ENCODE measurements around the gene RBPJ. TPM values are rescaled to one million over a fixed set of nuclear protein-coding genes. Genes with fewer than 3 reads are reported as not detected.

Gene RBPJ
- polyA plus RNA-seq, 1 experiment = 218 TPM

DNA sequence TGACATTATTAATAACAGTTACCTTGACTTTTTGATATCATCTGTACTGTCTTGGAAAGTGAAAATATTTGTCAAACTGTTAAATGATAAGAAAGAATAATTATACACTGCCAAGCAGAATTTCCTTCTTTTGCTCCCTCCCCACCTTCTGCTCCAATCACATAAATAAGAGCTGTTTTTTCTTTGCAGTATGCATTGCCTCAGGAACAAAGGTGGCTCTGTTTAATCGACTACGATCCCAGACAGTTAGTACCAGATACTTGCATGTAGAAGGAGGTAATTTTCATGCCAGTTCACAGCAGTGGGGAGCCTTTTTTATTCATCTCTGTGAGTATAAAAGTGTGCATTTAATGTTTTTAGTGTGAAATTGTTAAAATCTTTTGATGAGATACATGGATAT lies 103.3 kb downstream of the RBPJ start:
- Histone ChIP-seq H3K27me3 (ENCODE audit: control insufficient read depth, insufficient read depth, low read length) (no peaks in the 10 kb centered on the region), H3K9me3 (ENCODE audit: control insufficient read depth, insufficient read depth, low read length) (no peaks in the 10 kb centered on the region), H3K27ac (ENCODE audit: low read depth, low read length) (no peak overlapping the region), H3K4me3 (ENCODE audit: low read depth, low read length) (no peak overlapping the region)
- ChIA-PET CTCF (interaction anchor here (2.1 kb wide), 1 partner anchor 297 kb away, joined by 11 read pairs; no protein-coding TSS in a partner anchor), POLR2A (no interaction called here)
- TF ChIP-seq, protein P1, sequence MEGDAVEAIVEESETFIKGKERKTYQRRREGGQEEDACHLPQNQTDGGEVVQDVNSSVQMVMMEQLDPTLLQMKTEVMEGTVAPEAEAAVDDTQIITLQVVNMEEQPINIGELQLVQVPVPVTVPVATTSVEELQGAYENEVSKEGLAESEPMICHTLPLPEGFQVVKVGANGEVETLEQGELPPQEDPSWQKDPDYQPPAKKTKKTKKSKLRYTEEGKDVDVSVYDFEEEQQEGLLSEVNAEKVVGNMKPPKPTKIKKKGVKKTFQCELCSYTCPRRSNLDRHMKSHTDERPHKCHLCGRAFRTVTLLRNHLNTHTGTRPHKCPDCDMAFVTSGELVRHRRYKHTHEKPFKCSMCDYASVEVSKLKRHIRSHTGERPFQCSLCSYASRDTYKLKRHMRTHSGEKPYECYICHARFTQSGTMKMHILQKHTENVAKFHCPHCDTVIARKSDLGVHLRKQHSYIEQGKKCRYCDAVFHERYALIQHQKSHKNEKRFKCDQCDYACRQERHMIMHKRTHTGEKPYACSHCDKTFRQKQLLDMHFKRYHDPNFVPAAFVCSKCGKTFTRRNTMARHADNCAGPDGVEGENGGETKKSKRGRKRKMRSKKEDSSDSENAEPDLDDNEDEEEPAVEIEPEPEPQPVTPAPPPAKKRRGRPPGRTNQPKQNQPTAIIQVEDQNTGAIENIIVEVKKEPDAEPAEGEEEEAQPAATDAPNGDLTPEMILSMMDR (IDR thresholded peaks at IDR 0.05; ENCODE audit: low read depth, low read length) = no peak
- no peak for DNase-seq (ENCODE audit: low read depth, low spot score)

DNA sequence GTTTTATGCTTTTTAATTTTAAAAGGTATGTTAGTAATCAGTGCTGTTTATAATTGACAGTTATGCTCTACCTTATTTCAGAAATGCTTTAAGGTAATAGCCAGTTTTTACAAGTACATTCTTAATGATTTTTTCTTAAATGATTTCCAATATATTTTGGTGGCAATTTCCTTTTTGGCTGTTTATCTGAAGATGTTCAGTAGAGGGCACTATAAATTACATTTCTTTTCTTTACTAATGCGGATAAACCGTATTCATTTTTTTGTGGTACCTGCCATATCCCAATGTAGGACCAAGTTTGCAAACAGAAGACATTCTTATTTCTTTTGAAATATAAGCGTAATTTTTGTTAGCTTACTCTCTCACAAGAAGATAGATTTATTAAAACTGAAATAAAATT lies 104.0 kb downstream of the RBPJ start:
- no peaks in the 10 kb centered on the region for H3K27me3 ChIP-seq (ENCODE audit: control insufficient read depth, insufficient read depth, low read length)
- DNase-seq (ENCODE audit: low read depth, low spot score) = no peak
- ChIA-PET CTCF (interaction anchor here (0.6 to 2.1 kb wide), 5 partner anchors 239 to 585 kb away, joined by 3 to 11 read pairs (median 3); no protein-coding TSS in a partner anchor), POLR2A (no interaction called here)
- H3K4me3 ChIP-seq (ENCODE audit: low read depth, low read length) = no peak overlapping the region
- H3K27ac ChIP-seq (ENCODE audit: low read depth, low read length) = no peak overlapping the region
- TF ChIP-seq, protein P1 (IDR thresholded peaks at IDR 0.05; ENCODE audit: low read depth, low read length) = peak; percentile 12; the same call in 1 of the 2 replicates
- no peaks in the 10 kb centered on the region for H3K9me3 ChIP-seq (ENCODE audit: control insufficient read depth, insufficient read depth, low read length)

DNA sequence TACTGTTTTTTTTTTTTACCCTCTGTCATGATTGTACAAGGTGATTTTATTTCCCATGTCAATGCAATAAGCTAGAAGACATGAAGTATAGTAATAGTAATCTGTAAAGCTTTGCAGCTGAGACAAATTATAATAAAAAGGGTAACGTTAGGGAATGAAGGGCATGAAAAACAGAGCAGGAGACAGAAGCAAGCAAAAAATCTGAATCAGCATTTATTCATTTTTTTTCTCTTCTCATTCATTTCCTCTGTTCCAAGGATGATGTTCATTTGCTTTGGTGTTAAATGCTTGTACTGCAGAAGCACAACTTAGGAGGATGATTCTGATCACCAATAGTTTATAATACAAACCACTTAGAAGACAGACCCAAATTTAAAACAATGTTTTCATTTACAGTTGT lies 105.1 kb downstream of the RBPJ start:
- no peak for DNase-seq (ENCODE audit: low read depth, low spot score)
- ChIA-PET POLR2A (no interaction called here), CTCF (interaction anchor here (0.6 to 1.0 kb wide), 5 partner anchors 49 to 382 kb away, joined by 3 to 7 read pairs (median 3); no protein-coding TSS in a partner anchor)
- TF ChIP-seq, protein P1 (IDR thresholded peaks at IDR 0.05; ENCODE audit: low read depth, low read length) = no peak
- H3K27me3 ChIP-seq (ENCODE audit: control insufficient read depth, insufficient read depth, low read length) = no peaks in the 10 kb centered on the region
- no peak overlapping the region for H3K27ac ChIP-seq (ENCODE audit: low read depth, low read length)
- H3K9me3 ChIP-seq (ENCODE audit: control insufficient read depth, insufficient read depth, low read length) = no peaks in the 10 kb centered on the region
- no peak overlapping the region for H3K4me3 ChIP-seq (ENCODE audit: low read depth, low read length)

DNA sequence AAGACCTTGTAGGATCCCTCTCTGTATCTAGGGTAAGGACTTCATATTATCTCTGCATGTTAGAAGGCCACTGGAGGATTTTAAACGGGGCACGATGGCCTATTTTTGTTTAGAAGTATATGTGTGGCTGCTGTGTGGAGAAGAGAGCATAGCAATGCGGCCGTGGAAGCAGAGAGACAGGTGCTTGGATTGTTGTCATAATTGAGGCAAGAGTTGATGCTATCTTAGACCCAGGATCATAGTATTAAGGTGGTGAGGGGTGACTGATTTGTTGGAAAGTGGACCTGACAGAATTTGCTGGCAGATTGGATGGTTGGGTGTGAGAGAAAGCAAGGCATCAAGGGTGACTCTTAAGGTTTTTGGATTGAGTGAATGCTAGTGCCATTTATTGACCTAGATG lies 106.1 kb downstream of the RBPJ start:
- no peak overlapping the region for H3K27ac ChIP-seq (ENCODE audit: low read depth, low read length)
- POLR2A ChIA-PET = no interaction called here
- CTCF ChIA-PET = no interaction called here
- no peaks in the 10 kb centered on the region for H3K9me3 ChIP-seq (ENCODE audit: control insufficient read depth, insufficient read depth, low read length)
- TF ChIP-seq, protein P1 (IDR thresholded peaks at IDR 0.05; ENCODE audit: low read depth, low read length) = no peak
- no peak overlapping the region for H3K4me3 ChIP-seq (ENCODE audit: low read depth, low read length)
- no peaks in the 10 kb centered on the region for H3K27me3 ChIP-seq (ENCODE audit: control insufficient read depth, insufficient read depth, low read length)
- no peak for DNase-seq (ENCODE audit: low read depth, low spot score)

DNA sequence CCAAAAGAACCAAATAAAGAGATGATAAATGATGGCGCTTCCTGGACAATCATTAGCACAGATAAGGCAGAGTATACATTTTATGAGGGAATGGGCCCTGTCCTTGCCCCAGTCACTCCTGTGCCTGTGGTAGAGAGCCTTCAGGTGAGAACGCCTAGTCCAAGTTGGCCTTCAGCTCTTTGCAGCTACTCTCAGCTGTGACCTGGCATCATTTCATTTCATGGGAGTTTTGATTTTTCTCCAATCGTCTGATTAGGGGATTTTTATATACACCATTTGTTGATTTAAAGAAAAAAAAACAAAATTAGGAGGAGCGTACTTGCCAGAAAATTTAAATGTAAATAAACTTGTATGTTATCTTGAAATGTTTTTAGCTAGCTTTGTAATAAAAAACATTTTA lies 109.1 kb downstream of the RBPJ start:
- Histone ChIP-seq H3K27ac (ENCODE audit: low read depth, low read length) (no peak overlapping the region), H3K9me3 (ENCODE audit: control insufficient read depth, insufficient read depth, low read length) (no peaks in the 10 kb centered on the region), H3K27me3 (ENCODE audit: control insufficient read depth, insufficient read depth, low read length) (no peaks in the 10 kb centered on the region), H3K4me3 (ENCODE audit: low read depth, low read length) (no peak overlapping the region)
- POLR2A ChIA-PET = no interaction called here
- TF ChIP-seq, protein P1 (IDR thresholded peaks at IDR 0.05; ENCODE audit: low read depth, low read length) = no peak
- DNase-seq (ENCODE audit: low read depth, low spot score) = no peak
- CTCF ChIA-PET = interaction anchor here (1.0 to 1.6 kb wide), 2 partner anchors 99 to 290 kb away, joined by 3 to 5 read pairs; no protein-coding TSS in a partner anchor
